LHCN-M2 (cell line): ENCODE measurements around the gene NF1. TPM values are rescaled to one million over a fixed set of nuclear protein-coding genes. Genes with fewer than 3 reads are reported as not detected.

Experiments used
- total RNA-seq: library from RNA; depleted of rRNA; stranded (reverse); fragments of >200 nt; gene quantifications from 2 replicates; pipeline ENCODE4 v1.2.3, GENCODE V29; 2014; rRNA removed

The NF1 gene
- total RNA-seq, 1 experiment from 2014 or later = 27.3 TPM

Other genes starting within 250 kb of the NF1 start
- gene TEFM, start 188.7 kb upstream of the NF1 start, total RNA-seq = 8.8 and 13.5 TPM in 2 replicates
- 0.75 TPM in 1 of 2 replicates, not detected in the other for gene ADAP2, start 173.0 kb upstream of the NF1 start, total RNA-seq
- gene RNF135, start 123.9 kb upstream of the NF1 start, total RNA-seq = 17.6 and 18.3 TPM in 2 replicates
- 0.23 and 0.45 TPM in 2 replicates for gene OMG, start 202.3 kb downstream of the NF1 start, total RNA-seq
- gene EVI2B, start 219.1 kb downstream of the NF1 start, total RNA-seq = 6.3 and 10.6 TPM in 2 replicates
- 38.0 and 53.9 TPM in 2 replicates for gene EVI2A, start 226.6 kb downstream of the NF1 start, total RNA-seq